IPS DF 4.7 (cell line): Measurements from ENCODE around the gene MBTD1.
"Not testable (repeated sequence)": the region's sequence is repeated elsewhere in the genome, so short reads cannot be mapped to it uniquely, and the experiment has no call there.

ENCODE experiments used
- DNase-seq: peaks from one replicate; pipeline ENCODE4 v3.0.0-alpha.2; 2013; ENCODE audit warnings: low spot score; ENCODE audit errors: extremely low read depth

MBTD1 gene

DNA sequence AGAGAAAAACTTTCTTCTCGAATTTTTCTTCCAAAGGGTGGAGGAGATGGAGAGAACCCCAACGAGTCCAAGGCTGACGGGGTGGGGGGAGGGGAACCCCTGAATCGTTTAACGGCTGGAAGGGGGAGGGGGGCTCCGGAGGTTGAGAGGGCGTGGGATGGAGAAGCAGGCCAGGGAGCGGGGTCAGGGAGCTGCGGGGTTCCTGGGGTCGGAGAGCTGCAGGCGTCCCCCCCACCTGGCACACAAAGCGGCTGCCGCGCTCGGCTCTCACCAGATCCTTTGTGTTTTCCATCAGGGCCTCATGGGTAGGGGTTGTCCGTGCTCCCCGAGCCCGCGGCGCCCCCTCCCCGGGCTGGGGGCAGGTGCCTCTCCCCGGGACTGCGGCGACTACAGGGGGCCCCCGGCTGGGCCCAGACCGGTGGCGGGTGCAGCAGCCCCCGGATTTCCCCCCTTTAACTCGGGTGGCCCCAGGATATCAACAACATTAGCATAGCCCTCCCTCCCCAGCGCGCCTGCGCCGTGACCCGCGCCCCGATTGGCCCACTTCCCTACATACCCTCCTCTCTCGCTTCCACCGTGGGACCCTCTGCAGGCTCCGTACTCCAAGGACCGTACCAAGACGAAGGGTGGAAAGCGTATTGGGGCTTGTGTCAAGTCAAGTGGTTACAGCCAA lies at the start of gene MBTD1:
Gene MBTD1, minus strand, starts transcription at position 486 of the 673 bp plus-strand sequence. CDS start 34,888 bp downstream, outside the sequence.
- DNase-seq: peak; percentile 82

- DNase-seq: no peak
Measured at GRCh38 chr17:51305182-51305581, 45.3 kb upstream of the MBTD1 start.

DNA sequence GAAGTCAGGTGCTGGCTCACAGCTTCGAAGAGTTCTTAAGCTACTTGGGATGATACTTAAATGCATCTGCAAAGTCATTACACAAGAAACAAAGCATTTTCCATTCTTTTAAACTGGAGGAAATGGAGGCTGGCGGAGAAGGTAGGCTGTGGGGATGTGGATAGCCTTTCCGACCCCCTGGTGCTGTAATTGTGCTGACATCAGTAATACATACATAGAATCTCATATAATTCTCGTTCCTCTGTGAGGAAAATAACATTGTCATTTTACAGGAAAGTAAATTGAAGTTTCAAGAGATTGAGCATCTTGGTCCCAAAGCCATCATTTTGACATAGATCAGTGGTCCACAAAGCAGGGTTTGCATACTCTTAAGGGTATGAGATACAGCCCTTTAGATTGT lies 40.0 kb upstream of the MBTD1 start:
- DNase-seq: no peak

GRCh38 chr17:51298508-51299371 lies 38.9 kb upstream of the MBTD1 start:
- no peak for DNase-seq

DNA sequence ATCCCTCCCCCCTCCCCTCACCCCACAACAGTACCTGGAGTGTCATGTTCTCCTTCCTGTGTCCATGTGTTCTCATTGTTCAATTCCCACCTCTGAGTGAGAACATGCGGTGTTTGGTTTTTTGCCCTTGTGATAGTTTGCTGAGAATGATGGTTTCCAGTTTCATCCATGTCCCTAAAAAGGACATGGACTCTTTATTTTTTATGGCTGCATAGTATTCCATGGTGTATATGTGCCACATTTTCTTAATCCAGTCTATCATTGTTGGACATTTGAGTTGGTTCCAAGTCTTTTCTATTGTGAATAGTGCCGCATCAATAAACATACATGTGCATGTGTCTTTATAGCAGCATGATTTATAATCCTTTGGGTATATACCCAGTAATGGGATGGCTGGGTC lies 34.5 kb upstream of the MBTD1 start:
- DNase-seq: not testable (repeated sequence)

- no peak for DNase-seq
Measured at GRCh38 chr17:51289696-51290111, 29.9 kb upstream of the MBTD1 start.

- DNase-seq: no peak
Measured at GRCh38 chr17:51287412-51287811, 27.6 kb upstream of the MBTD1 start.

GRCh38 chr17:51279183-51279582 lies 19.3 kb upstream of the MBTD1 start:
- no peak for DNase-seq

GRCh38 chr17:51275381-51275780 lies 15.5 kb upstream of the MBTD1 start:
- no peak for DNase-seq

GRCh38 chr17:51272812-51273211 lies 13.0 kb upstream of the MBTD1 start:
- no peak for DNase-seq

DNA sequence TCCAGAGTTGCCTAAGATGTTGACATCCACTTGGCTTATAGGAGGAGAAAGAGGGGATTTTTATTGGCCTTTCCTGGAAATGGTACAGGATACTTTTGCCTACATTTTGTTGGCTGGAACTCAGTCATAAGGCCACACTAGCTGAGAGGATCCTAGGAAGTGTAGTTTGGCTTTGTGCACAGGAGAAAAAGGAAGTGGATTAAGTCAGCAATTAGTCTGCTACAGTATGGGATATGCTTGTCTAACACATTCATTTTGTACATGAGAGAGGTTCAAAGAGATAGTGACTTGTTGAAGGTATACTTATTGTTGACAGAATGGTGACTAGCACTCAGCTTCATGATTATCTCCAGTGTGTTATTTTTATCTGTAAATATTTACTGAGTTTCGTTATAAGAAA lies 10.8 kb upstream of the MBTD1 start:
- DNase-seq: no peak

DNA sequence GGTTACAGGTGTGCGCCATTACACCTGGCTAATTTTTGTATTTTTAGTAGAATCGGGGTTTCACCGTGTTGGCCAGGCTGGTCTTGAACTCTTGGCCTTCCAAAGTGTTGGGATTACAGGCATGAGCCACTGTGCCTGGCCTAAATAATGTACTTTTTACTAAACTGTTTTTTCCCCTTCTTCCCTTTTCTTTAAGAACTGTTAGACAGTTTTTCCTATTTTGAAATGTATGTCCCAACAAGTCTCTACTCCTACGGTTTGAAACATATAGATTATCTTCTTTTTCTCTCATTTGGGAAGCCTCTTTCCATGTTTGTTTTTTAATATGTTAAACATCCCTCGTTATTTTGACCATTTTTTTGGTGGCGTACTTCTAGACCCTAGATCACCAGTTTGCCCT lies 10.1 kb upstream of the MBTD1 start:
- no peak for DNase-seq

DNA sequence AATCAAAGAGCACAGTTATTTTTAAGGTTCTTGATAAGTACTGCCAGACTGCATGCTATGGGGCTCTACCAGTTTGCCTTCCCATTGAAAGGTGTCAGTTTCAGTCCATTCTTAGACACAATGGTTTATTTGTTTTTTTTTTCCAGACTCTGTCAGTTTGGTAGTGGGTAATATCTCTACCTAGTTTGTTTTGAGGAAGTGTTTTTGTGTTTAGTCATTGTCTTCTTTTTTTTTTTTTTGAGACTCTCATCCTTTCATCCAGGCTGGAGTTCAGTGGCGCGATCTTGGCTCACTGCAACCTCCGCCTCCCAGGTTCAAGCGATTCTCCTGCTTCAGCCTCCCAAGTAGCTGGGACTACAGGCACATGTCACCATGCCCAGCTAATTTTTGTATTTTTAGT lies 4.6 kb upstream of the MBTD1 start:
- DNase-seq: not testable (repeated sequence)

DNA sequence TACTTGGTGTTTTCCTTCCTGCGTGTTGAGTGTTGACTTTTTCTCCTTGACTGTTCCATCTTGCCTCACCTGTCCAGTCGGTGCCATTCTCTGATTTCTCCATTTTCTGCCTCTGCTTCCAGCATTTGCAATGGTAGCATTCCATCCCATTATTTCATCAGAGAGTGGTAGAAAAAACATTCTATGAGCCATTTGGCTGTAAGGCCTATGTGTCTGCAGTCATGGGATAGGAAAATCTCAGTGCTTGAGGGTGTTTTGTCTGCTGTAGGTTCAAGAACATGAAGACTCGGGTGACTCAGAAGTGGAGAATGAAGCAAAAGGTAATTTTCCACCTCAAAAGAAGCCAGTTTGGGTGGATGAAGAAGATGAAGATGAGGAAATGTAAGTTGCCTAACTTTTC lies 3.2 kb upstream of the MBTD1 start:
- DNase-seq: no peak

- DNase-seq: no peak
Measured at GRCh38 chr17:51261024-51261963, 1.4 kb upstream of the MBTD1 start.

DNA sequence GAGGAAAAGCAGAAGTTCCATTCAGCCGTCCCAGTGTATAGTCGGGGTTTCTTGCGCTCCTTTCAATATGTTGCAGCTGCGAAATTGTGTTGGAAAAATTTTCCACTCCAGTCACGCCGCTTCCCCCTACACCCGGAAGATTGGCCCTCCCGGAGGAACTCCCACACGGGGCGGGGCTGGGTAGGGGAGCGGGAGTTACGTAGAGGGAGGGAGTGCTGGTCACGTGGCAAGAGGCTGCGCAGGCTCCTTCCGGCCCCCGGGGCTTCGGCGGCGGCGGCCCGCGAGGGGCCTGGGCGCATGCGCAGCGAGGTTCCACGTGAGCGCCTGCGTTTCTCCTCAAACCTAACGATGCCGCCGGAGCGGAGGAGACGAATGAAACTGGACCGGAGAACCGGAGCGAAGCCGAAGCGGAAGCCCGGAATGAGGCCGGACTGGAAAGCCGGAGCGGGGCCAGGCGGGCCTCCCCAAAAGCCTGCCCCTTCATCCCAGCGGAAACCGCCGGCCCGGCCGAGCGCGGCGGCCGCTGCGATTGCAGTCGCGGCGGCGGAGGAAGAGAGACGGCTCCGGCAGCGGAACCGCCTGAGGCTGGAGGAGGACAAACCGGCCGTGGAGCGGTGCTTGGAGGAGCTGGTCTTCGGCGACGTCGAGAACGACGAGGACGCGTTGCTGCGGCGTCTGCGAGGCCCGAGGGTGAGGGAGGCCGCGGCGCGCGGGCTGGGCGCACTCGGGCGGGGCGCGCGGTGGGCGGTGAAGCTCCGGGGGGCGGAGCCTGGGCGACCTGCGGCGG lies 581 bp upstream of the MBTD1 start, which contains the start of gene UTP18:
Gene UTP18, plus strand, starts transcription at position 310 of the 787 bp plus-strand sequence. Its CDS starts 39 bp downstream, at position 349.
- peak; percentile 68 for DNase-seq

DNA sequence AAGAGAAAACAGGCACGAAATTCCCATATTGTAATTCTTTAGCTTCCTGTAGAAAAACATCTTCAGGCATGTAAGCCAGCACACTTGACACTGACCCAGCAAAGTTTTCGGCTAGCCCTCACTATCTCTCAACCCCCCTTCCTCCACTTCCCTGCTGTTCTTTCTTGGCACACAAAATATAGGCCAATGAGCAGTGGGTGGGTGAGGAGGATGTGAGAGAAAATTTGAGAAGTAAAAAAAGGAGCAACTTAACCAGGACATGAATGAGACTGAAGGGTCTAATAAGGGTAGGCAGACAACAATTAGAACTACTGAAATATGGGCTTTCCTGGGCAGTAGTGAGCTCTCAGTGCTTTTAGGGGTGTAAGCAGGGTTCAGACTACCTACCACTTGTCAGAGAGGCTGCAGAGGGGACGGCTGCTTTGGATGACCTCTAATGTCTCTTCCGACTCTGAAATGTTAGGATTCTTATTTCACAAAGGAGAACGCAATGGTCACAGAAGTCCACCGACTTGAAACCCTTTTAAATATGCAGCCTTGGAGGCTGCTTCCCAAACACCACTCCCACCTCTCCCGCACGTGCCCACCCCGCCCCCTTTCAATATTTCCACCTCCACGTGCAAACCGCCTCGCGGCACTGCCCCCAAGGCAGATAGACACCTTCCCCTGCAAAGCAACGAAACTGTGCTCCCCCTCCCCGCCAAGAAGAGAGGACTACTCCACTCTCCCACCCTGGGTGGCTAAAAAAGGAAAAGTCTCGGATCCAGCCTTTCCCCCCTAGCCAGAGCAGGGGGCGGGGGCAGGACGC lies 889 bp downstream of the MBTD1 start:
- no peak for DNase-seq

DNA sequence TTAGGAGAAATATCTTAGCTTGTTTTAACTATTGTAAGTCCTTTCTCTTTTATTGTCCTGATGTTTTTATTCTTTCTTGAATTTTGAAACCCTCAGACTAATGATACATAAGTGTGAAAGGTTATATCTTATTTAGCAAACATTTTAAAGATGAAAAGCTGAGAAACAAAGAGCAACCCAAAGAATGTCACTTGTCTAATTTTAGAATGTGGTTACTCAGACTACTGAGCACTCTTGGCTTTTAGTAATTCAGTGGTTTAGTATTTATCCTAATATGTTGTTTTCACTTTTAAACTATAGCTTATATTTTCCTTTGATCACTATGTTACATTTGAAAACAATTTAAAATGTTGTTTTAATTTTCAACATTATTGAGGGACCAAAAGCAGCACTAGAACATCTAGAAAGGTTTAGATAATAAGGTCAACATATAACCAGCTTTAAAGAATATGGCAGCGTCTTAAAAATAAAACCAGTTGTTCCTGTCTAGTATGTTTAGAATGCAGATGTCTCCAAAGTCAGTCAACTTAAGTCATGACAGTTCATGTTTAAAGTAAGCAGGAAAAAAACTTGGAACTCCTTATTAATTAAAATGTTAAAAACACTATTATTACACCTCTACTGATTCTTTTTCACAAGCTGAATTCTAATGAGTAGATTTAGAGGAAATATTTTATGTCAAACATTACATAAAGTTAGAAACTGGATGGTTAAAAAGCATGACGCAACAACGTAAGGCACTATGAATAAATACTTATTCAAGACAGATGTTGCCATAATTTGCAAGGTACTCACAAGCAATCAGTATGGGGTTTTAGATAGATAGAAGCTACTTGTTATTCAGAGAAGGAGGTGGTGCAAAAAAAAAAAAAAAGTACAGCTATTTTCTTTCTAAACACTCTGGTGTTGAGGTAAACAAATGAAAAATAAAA lies 2.4 kb downstream of the MBTD1 start:
- no peak for DNase-seq

DNA sequence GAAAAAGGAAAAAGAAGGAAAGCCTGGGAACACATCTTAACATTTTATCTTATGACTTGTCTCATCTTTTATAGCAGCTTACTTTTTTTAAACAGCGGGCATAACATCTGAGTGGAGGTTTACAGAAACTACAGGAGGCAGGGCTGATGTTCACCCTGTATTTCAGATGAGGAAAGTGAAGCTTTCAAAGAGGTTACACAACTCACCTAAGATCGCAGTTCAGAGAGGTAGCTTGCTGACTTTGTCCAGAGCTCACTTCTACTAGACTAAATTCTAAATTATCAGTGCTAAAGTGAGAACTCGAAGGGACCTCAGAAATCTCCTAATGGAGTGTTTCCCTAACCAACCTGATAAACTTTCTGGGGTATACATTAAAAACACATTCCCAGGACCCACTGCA lies 3.7 kb downstream of the MBTD1 start:
- DNase-seq: no peak
